Stimulated activated naive CD4-positive, alpha-beta T cell treated with Interleukin-2 at 50 U/mL for 16 hours (primary cell): Measurements from ENCODE around the gene ZFP3.
"Not testable (repeated sequence)": the region's sequence is repeated elsewhere in the genome, so short reads cannot be mapped to it uniquely, and the experiment has no call there.

Source experiments
- DNase-seq: peaks from one replicate; lab custom pipeline; 2025; lab: John Stamatoyannopoulos, UW

The ZFP3 gene

GRCh38 chr17:5138616-5139457 is 60.6 kb downstream of the ZFP3 start:
- no peak for DNase-seq

GRCh38 chr17:5139458-5139732 is 61.1 kb downstream of the ZFP3 start:
- no peak for DNase-seq

GRCh38 chr17:5142877-5143276 is 64.6 kb downstream of the ZFP3 start:
- DNase-seq = not testable (repeated sequence)
